CD4-positive, alpha-beta T cell treated with Interleukin-6 at 100 ng/mL for 8 hours (primary cell): Measurements from ENCODE around the gene NIT1.
"Not testable (repeated sequence)": the region's sequence is repeated elsewhere in the genome, so short reads cannot be mapped to it uniquely, and the experiment has no call there.

Source experiments
- DNase-seq: peaks from one replicate; pipeline ENCODE4 v3.0.0-alpha.2; 2020; ENCODE audit warnings: mixed read lengths, low spot score

Gene NIT1

GRCh38 chr1:161115132-161115711 lies 2.7 kb upstream of the NIT1 start:
- DNase-seq = peak; percentile 11

- DNase-seq = not testable (repeated sequence)
Measured at GRCh38 chr1:161115961-161116360, 1.9 kb upstream of the NIT1 start.

- DNase-seq = peak; percentile 46
Measured at GRCh38 chr1:161119092-161119903, 1.4 kb downstream of the NIT1 start.

GRCh38 chr1:161121042-161121650 lies 3.2 kb downstream of the NIT1 start:
- DNase-seq = no peak

- no peak for DNase-seq
Measured at GRCh38 chr1:161121834-161122233, 3.9 kb downstream of the NIT1 start.

GRCh38 chr1:161122967-161123366 lies 5.1 kb downstream of the NIT1 start:
- DNase-seq = no peak

- no peak for DNase-seq
Measured at GRCh38 chr1:161127649-161128048, 9.7 kb downstream of the NIT1 start.

GRCh38 chr1:161128591-161129420 lies 10.9 kb downstream of the NIT1 start:
- DNase-seq = no peak

- no peak for DNase-seq
Measured at GRCh38 chr1:161130266-161130665, 12.4 kb downstream of the NIT1 start.

GRCh38 chr1:161131523-161132409 lies 13.9 kb downstream of the NIT1 start:
- no peak for DNase-seq

GRCh38 chr1:161132410-161133219 lies 14.7 kb downstream of the NIT1 start, which contains the start of gene DEDD:
Gene DEDD, minus strand, starts transcription at chr1:161132667. Its CDS starts 8,205 bp downstream, at chr1:161124462.
- peak; percentile 92 for DNase-seq

- DNase-seq = no peak
Measured at GRCh38 chr1:161133220-161133740, 15.4 kb downstream of the NIT1 start.

GRCh38 chr1:161137881-161138280 lies 20.0 kb downstream of the NIT1 start:
- DNase-seq = no peak

- no peak for DNase-seq
Measured at GRCh38 chr1:161138431-161138830, 20.5 kb downstream of the NIT1 start.

GRCh38 chr1:161139766-161140165 lies 21.9 kb downstream of the NIT1 start:
- peak; percentile 35 for DNase-seq

- DNase-seq = no peak
Measured at GRCh38 chr1:161140755-161141400, 23.0 kb downstream of the NIT1 start.

GRCh38 chr1:161145832-161146231 lies 27.9 kb downstream of the NIT1 start:
- DNase-seq = no peak

- no peak for DNase-seq
Measured at GRCh38 chr1:161153176-161153575, 35.3 kb downstream of the NIT1 start.

- DNase-seq = peak; percentile 83
Measured at GRCh38 chr1:161153682-161154337, 35.9 kb downstream of the NIT1 start, which contains the start of gene UFC1. Gene UFC1, plus strand, starts transcription at chr1:161153978. Its CDS starts 20 bp downstream, at chr1:161153998.
